HUES48 (cell line): Measurements from ENCODE around the gene DDX25.

ENCODE experiments used
- H3K27ac ChIP-seq: one replicate; pipeline ENCODE4 v1.7.0; 2013; ENCODE audit warnings: low read depth, low read length, inconsistent platforms
- H3K27me3 ChIP-seq: 2 replicates; pipeline ENCODE4 v1.6.1; 2013; ENCODE audit warnings: mild to moderate bottlenecking, low read length; ENCODE audit not compliant: control insufficient read depth, insufficient read depth
- H3K36me3 ChIP-seq: 2 replicates; pipeline ENCODE4 v1.6.1; 2013; ENCODE audit warnings: low read length; ENCODE audit not compliant: control insufficient read depth, insufficient read depth
- H3K4me1 ChIP-seq: 2 replicates; pipeline ENCODE4 v1.6.1; 2013; ENCODE audit warnings: mild to moderate bottlenecking, low read length; ENCODE audit not compliant: control insufficient read depth, insufficient read depth
- H3K4me3 ChIP-seq: 2 replicates; pipeline ENCODE4 v1.5.1; 2013; ENCODE audit warnings: mild to moderate bottlenecking, low read depth, low read length
- H3K9ac ChIP-seq: 2 replicates; pipeline ENCODE4 v1.6.1; 2013; ENCODE audit warnings: mild to moderate bottlenecking, low read depth, low read length, moderate library complexity
- H3K9me3 ChIP-seq: 2 replicates; pipeline ENCODE4 v1.6.1; 2013; ENCODE audit warnings: low read length; ENCODE audit not compliant: control insufficient read depth, insufficient read depth

Gene DDX25

GRCh38 chr11:125960771-125961170, 56.5 kb downstream of the DDX25 start:
- H3K4me1 ChIP-seq: no peaks in the 10 kb centered on the region
- no peaks in the 10 kb centered on the region for H3K27me3 ChIP-seq
- no peak overlapping the region for H3K27ac ChIP-seq
- peaks cover 38% of the 10 kb centered on the region; the same call in 1 of the 2 replicates for H3K36me3 ChIP-seq
- H3K9ac ChIP-seq: no peak overlapping the region
- H3K4me3 ChIP-seq: no peak overlapping the region
- peaks cover 3% of the 10 kb centered on the region; the same call in 1 of the 2 replicates for H3K9me3 ChIP-seq

DNA sequence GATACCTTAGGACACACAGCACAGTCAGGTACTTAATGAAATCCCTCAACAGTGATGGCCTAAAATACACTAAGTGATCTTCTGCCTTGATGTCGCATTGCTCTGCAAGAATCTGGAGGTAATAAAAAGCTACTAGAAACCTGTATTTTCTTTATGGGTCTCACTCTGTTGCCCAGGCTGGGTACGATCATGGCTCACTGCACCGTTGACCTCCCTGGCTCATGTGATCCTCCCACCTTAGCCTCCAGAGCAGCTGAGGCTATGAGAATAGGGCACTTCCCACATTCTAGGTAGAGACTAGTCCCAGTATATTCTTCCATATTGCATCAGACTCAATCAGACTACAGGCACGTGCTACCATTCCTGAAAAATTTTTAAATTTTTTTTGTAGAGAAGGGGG, 63.2 kb downstream of the DDX25 start:
- H3K36me3 ChIP-seq: peaks cover 4% of the 10 kb centered on the region; the same call in 1 of the 2 replicates
- no peak overlapping the region for H3K4me3 ChIP-seq
- no peaks in the 10 kb centered on the region for H3K4me1 ChIP-seq
- no peak overlapping the region for H3K9ac ChIP-seq
- no peaks in the 10 kb centered on the region for H3K27me3 ChIP-seq
- peaks cover 2% of the 10 kb centered on the region; the same call in 1 of the 2 replicates for H3K9me3 ChIP-seq
- H3K27ac ChIP-seq: no peak overlapping the region

DNA sequence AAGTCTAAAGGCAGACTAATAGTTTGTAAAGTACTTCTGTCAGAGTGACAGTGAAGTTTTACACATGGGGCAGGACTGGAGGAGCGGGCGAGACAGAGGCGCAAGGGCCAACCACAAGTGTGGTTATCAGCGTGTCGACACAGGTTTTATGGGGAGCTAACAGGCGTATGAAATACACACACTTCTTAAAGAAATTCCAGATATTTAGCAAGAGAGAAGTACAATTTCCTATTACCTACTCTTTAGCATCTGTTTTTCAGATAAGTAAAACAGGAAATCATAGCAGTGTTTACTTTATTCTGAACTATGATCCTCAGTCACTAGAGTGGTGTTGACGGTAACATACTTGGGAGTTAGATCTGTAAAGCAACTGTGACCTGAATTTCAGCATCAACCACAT, 64.0 kb downstream of the DDX25 start:
- H3K27ac ChIP-seq: no peak overlapping the region
- no peak overlapping the region for H3K9ac ChIP-seq
- no peaks in the 10 kb centered on the region for H3K27me3 ChIP-seq

DNA sequence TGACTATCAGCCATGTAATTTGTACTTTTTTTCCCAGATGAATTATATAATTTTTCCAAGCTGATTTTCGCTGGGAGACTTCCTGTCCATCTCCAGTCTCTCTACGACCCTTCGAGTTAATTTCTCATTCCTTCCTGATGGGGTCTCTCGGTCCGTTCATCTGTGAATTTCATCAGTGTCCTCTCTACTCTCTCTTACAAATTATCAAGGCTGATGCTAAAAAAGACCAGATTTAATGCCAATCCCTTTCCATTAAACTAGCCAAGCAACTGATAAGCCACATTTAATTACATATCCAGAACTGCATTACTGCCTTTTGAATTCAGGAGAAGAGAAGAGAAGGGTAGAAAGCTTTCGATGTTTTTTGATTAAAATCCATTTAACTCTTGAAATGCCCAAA, 67.3 kb downstream of the DDX25 start:
- Histone ChIP-seq H3K4me3 (no peak overlapping the region), H3K9me3 (no peaks in the 10 kb centered on the region), H3K27ac (no peak overlapping the region), H3K27me3 (no peaks in the 10 kb centered on the region), H3K36me3 (peaks cover 4% of the 10 kb centered on the region; the same call in 1 of the 2 replicates), H3K9ac (no peak overlapping the region), H3K4me1 (no peaks in the 10 kb centered on the region)

More for the DNA sequence above, 64.0 kb downstream of the DDX25 start:
- Histone ChIP-seq H3K36me3 (peaks cover 4% of the 10 kb centered on the region; the same call in 1 of the 2 replicates), H3K4me1 (no peaks in the 10 kb centered on the region), H3K9me3 (no peaks in the 10 kb centered on the region), H3K4me3 (no peak overlapping the region)

DNA sequence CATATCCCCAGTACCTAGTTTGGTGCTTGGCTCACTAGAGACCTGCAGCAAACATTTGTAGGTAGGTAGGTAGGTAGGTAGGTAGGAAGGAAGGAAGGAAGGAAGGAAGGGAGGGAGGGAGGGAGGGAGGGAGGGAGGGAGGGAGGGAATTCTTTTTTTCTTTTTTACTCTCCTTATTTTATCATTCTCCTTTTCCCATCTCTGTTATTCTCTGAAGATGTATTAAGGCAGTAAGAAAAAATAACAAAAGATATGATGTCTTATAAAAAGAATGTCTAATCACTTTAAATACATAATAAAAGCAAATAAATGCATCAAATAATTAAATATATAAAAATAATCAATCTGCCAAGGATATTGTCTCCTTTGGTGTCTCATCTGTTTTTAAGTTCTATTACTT, 70.0 kb downstream of the DDX25 start:
- Histone ChIP-seq H3K4me3 (no peak overlapping the region), H3K27me3 (no peaks in the 10 kb centered on the region), H3K9ac (no peak overlapping the region), H3K9me3 (no peaks in the 10 kb centered on the region), H3K27ac (no peak overlapping the region), H3K36me3 (peaks cover 11% of the 10 kb centered on the region; the same call in 1 of the 2 replicates), H3K4me1 (no peaks in the 10 kb centered on the region; the same call in 1 of the 2 replicates)

- no peak overlapping the region for H3K9ac ChIP-seq
- no peaks in the 10 kb centered on the region for H3K27me3 ChIP-seq
- no peaks in the 10 kb centered on the region for H3K9me3 ChIP-seq
- peaks cover 7% of the 10 kb centered on the region; the same call in 1 of the 2 replicates for H3K36me3 ChIP-seq
- no peak overlapping the region for H3K27ac ChIP-seq
- H3K4me3 ChIP-seq: no peak overlapping the region
- H3K4me1 ChIP-seq: peaks cover 10% of the 10 kb centered on the region; the same call in 1 of the 2 replicates
Measured at GRCh38 chr11:125975634-125976033, 71.3 kb downstream of the DDX25 start.

DNA sequence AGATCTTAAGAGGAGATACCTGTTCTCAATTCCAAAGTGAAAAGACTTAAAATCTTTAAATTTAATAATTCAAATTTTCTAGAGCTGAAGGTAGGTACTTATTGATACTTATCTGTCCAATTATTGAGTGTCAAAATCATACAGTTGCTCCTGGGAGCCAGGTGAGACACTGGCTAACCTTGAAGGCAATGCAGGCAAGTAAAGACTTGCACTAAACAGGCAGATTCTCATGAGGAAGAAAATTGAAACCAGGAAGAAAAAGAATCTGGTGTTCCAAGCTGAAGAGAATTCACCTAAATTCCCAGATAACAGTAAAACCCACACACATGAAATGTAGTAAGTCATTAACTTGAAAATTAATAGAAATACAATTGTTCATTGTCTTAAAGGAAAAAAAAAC, 71.8 kb downstream of the DDX25 start:
- Histone ChIP-seq H3K9ac (no peak overlapping the region), H3K9me3 (no peaks in the 10 kb centered on the region), H3K27ac (no peak overlapping the region), H3K4me1 (peaks cover 14% of the 10 kb centered on the region; the same call in 1 of the 2 replicates), H3K27me3 (no peaks in the 10 kb centered on the region), H3K36me3 (peaks cover 12% of the 10 kb centered on the region), H3K4me3 (no peak overlapping the region)

DNA sequence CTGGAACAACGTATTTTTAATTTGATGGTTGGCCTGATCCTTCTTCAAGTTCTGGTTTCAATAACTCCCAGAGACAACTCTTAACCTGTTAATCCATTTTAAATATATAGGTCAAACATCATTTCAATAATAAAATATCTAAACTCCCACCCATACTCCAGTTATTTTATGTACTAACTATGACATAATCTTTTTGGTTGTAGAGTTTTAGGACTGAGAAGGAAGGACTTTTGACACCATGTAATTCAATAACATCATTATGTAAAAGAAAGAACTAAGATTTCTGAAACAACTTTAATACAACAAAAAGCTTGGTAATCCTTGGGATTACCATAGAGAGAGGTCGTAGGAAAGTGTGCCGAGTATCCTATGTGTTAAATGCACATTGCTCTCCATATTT, 73.0 kb downstream of the DDX25 start:
- H3K4me3 ChIP-seq: no peak overlapping the region
- no peak overlapping the region for H3K9ac ChIP-seq
- no peaks in the 10 kb centered on the region for H3K27me3 ChIP-seq
- no peak overlapping the region for H3K27ac ChIP-seq
- no peaks in the 10 kb centered on the region for H3K9me3 ChIP-seq
- peaks cover 14% of the 10 kb centered on the region for H3K36me3 ChIP-seq
- H3K4me1 ChIP-seq: peaks cover 14% of the 10 kb centered on the region; the same call in 1 of the 2 replicates

GRCh38 chr11:125978181-125978716, 73.9 kb downstream of the DDX25 start:
- peaks cover 21% of the 10 kb centered on the region for H3K36me3 ChIP-seq
- no peaks in the 10 kb centered on the region for H3K27me3 ChIP-seq
- H3K27ac ChIP-seq: no peak overlapping the region
- no peak overlapping the region for H3K9ac ChIP-seq
- peaks cover 14% of the 10 kb centered on the region; the same call in 1 of the 2 replicates for H3K4me1 ChIP-seq
- H3K4me3 ChIP-seq: no peak overlapping the region
- no peaks in the 10 kb centered on the region for H3K9me3 ChIP-seq
